ENCODE data around the gene OTOGL.

DNA sequence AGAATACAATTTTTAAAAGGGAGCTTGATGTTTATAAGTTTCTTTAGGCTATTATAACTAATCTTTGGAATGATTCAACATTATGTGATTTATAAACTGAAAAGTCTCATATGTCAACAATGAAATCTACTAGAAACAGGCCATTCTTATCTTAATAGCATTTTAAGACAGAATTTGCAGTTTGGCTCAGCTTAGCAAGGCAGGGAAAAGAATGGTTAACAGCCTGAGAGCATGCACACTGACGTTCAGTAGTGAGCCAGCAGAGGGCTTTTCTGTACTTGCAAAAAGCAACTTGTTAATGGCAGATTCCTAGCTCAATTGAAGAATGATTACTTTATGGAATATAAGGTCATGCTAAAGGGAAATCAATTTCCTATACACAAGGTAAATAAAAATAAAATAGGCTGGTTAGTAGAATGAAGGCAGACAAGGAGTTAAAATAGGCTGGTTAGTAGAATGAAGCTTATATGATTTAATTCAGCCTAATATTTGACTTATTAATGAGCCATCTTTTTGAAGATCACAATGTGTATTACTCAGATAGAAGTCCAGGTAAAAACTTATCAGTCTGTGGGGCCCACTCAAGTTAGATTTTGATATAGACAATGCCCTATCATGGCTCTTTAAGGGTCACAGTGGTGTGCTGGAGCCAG is 95.9 kb downstream of the OTOGL start:
- TF ChIP-seq, protein P1, sequence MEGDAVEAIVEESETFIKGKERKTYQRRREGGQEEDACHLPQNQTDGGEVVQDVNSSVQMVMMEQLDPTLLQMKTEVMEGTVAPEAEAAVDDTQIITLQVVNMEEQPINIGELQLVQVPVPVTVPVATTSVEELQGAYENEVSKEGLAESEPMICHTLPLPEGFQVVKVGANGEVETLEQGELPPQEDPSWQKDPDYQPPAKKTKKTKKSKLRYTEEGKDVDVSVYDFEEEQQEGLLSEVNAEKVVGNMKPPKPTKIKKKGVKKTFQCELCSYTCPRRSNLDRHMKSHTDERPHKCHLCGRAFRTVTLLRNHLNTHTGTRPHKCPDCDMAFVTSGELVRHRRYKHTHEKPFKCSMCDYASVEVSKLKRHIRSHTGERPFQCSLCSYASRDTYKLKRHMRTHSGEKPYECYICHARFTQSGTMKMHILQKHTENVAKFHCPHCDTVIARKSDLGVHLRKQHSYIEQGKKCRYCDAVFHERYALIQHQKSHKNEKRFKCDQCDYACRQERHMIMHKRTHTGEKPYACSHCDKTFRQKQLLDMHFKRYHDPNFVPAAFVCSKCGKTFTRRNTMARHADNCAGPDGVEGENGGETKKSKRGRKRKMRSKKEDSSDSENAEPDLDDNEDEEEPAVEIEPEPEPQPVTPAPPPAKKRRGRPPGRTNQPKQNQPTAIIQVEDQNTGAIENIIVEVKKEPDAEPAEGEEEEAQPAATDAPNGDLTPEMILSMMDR (IDR thresholded peaks at IDR 0.05): peak in 2 of 3 donors; percentile 36 to 38
- no peak for TF ChIP-seq POLR2AphosphoS5 (IDR thresholded peaks at IDR 0.05)

Measured in breast epithelium (tissue), 3 donors.